GM18868 (cell line): Measurements from ENCODE around the gene GPX7.

ENCODE experiments used
- ATAC-seq: cut with Tn5 transposase; IDR thresholded peaks from one replicate; pipeline ENCODE4 v1.9.1; 2021; ENCODE audit warnings: mild to moderate bottlenecking, moderate library complexity; ENCODE audit not compliant: unreplicated experiment

Gene GPX7

GRCh38 chr1:52585474-52585873 lies 16.7 kb upstream of the GPX7 start:
- ATAC-seq, result no peak

- no peak for ATAC-seq
Measured at GRCh38 chr1:52588027-52588426, 14.1 kb upstream of the GPX7 start.

- no peak for ATAC-seq
Measured at GRCh38 chr1:52588535-52588934, 13.6 kb upstream of the GPX7 start.

- no peak for ATAC-seq
Measured at GRCh38 chr1:52590266-52590665, 11.9 kb upstream of the GPX7 start.

GRCh38 chr1:52592637-52593323 lies 9.4 kb upstream of the GPX7 start:
- no peak for ATAC-seq

GRCh38 chr1:52593495-52593894 lies 8.7 kb upstream of the GPX7 start:
- ATAC-seq, result no peak

GRCh38 chr1:52595061-52595460 lies 7.1 kb upstream of the GPX7 start:
- ATAC-seq, result no peak

GRCh38 chr1:52597912-52598311 lies 4.3 kb upstream of the GPX7 start:
- no peak for ATAC-seq

GRCh38 chr1:52598729-52599128 lies 3.4 kb upstream of the GPX7 start:
- ATAC-seq, result no peak

GRCh38 chr1:52599236-52599635 lies 2.9 kb upstream of the GPX7 start:
- ATAC-seq, result no peak

- no peak for ATAC-seq
Measured at GRCh38 chr1:52600533-52601179, 1.5 kb upstream of the GPX7 start.

GRCh38 chr1:52601519-52601918 lies 652 bp upstream of the GPX7 start:
- no peak for ATAC-seq

GRCh38 chr1:52602856-52603600 lies 857 bp downstream of the GPX7 start:
- no peak for ATAC-seq

GRCh38 chr1:52603630-52604029 lies 1.5 kb downstream of the GPX7 start:
- no peak for ATAC-seq

- ATAC-seq, result no peak
Measured at GRCh38 chr1:52604063-52604770, 2.0 kb downstream of the GPX7 start.

- ATAC-seq, result no peak
Measured at GRCh38 chr1:52613636-52614373, 11.6 kb downstream of the GPX7 start.

- ATAC-seq, result no peak
Measured at GRCh38 chr1:52614671-52615070, 12.5 kb downstream of the GPX7 start.

GRCh38 chr1:52615489-52616042 lies 13.4 kb downstream of the GPX7 start:
- no peak for ATAC-seq

GRCh38 chr1:52621950-52622349 lies 19.8 kb downstream of the GPX7 start:
- ATAC-seq, result no peak

- ATAC-seq, result no peak
Measured at GRCh38 chr1:52623812-52624211, 21.6 kb downstream of the GPX7 start.
